ENCODE results near the gene TPP2.

Gene TPP2

DNA sequence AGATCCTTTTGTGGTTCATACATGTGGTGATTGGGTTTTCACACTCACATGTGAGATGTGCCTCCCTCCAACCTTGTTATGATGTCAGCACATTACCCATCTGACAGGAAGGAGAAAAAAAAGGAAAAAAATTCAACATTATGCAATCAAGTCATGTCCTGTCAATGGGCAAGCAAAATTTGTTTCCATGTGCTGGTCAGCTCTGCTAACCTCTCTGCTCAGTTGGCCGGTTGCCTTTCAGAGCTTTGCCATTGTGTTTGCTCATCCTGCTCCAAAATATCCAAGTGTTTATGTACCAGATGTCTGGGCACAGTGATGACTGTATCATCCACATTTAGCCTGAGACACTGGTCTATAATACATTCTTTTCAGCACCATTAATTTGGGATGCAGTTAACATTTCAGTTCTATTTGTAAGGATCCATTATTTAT, 125.0 kb downstream of the TPP2 start:
- no peak for DNase-seq (ENCODE audit: low read depth in 1 of 2, low spot score in 1 of 2)

DNA sequence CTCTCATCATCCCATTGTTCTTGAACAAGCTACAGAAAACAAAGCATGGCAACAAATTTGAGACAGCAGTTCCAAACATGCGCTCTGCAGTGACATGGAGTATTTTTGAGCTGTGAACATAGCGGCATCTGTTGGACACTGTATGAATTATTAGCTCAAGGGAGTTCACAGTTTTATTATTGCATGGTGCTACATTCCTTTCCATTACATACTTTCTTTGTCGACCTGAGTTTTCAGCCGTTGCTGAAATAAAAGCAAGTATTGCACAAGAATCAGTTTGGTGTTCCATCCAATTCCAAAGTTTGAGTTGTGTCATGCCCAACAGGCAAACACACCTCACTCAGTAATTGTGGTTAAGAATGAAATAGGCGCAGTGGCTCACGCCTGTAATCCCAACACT, 128.1 kb downstream of the TPP2 start:
- no peak for DNase-seq (ENCODE audit: low read depth in 1 of 2, low spot score in 1 of 2)

DNA sequence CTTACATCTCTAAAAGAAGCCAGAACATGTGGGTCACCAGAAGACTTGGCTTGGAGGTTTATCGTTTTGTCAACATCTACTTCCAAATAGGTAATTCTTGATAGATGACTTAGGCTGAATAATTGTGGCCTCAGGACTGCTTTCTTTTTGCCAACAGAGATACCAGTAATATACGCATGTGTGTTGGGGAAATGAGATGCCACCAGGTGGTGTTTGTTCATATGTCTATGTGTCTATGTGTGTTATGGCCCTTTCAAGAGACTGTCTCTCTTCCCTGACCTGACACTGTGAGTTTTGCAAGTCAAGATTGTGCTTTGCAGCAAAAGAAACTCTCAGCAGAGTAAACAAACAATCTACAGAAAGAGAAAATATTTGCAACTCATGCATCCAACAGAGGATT, 129.6 kb downstream of the TPP2 start:
- DNase-seq (ENCODE audit: low read depth in 1 of 2, low spot score in 1 of 2): no peak

All from activated CD4-positive, alpha-beta T cell treated with anti-CD3 and anti-CD28 coated beads, Interleukin-2, amount 50 U/mL, for 24 hours (primary cell).